GM10266 (cell line): ENCODE data around the gene EPAS1.

Experiments used
- DNase-seq: peaks from one replicate; pipeline ENCODE4 v3.0.0; 2012; ENCODE audit errors: extremely low spot score
- CTCF ChIP-seq: IDR thresholded peaks from 2 replicates; pipeline ENCODE4 v1.5.1; 2012; ENCODE audit warnings: mild to moderate bottlenecking, low read depth; ENCODE audit not compliant: control insufficient read depth, insufficient read depth; ENCODE audit errors: missing control alignments

EPAS1 gene

DNA sequence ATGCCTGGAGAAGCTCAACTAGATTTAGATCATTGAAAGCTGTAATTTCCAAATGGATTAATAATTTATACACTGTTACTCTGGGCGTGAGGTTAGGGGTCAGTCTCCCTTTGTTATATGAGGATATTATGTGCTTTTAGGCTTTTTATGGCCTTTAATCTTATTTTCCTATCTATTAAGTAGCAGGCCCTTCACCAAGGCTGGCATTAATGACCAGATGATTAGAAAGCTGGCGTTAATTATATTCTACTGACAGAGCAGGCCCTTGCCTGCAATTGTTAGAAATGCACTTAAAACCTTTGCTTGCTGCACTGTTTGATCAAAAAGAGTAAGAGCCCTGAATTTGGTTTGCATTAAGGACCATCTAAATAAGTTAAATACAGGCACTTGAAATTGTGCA is 75.3 kb downstream of the EPAS1 start:
- DNase-seq, result no peak
- TF ChIP-seq CTCF, result no peak

GRCh38 chr2:46373238-46373637 is 76.0 kb downstream of the EPAS1 start:
- no peak for TF ChIP-seq CTCF
- no peak for DNase-seq

DNA sequence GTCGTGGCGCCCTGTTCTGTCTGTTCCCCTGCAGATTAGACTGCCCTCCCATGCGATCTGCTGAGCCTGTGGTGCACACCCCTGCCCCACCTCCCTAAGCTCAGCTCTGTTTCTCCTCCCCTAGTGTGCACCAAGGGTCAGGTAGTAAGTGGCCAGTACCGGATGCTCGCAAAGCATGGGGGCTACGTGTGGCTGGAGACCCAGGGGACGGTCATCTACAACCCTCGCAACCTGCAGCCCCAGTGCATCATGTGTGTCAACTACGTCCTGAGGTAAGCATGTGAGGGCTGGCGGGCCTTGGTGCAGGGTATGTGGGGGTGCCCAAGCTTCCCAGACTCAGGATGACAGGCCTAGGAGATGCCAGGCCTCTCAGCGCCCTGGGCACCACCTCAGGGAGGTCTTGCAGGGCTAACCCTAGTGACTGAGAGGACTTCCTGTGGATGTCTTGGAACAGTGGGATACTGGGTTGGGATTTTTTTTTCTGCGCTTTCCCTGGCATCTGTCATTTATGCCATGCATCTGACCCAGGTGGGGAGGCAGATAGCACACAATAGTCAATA is 78.4 kb downstream of the EPAS1 start:
- TF ChIP-seq CTCF, result no peak

DNA sequence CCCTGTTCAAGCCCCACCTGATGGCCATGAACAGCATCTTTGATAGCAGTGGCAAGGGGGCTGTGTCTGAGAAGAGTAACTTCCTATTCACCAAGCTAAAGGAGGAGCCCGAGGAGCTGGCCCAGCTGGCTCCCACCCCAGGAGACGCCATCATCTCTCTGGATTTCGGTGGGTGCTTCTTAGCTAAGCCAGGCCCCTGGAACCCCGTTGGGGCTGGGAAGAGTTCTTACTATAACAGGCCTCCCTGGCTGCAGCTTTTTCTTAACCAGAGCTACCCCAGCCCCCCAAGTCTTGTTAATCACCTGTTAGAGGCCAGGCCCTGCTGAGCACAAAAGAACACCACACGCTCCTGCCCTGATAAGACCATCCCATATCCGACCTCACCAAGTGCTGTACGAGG is 79.4 kb downstream of the EPAS1 start:
- no peak for DNase-seq
- TF ChIP-seq CTCF, result no peak

More for the DNA sequence above, 78.4 kb downstream of the EPAS1 start:
- DNase-seq, result no peak

DNA sequence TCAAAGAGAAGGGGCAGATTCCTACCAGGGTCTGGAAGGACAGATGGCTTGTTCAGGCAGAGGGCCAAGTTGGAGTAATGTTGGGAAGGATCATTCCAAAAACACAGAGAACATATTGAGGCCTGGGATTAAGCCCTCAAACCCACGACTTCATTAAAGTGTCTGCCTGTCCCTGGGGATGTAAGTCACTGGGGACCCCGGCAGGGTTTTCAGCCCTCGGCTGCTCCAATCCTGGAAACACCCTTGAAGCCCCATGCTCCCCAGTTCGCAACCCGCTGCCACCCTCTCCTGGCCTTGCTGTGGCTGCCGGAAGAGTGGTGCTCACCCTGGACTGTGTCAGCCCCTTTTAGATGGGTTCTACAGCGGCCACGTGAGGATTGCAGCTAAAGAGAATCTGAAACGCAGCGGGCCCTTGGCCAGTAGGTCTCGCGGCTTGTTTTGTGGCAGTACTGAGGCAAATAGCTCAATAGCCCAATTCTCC is 79.9 kb downstream of the EPAS1 start:
- DNase-seq, result no peak
- no peak for TF ChIP-seq CTCF

DNA sequence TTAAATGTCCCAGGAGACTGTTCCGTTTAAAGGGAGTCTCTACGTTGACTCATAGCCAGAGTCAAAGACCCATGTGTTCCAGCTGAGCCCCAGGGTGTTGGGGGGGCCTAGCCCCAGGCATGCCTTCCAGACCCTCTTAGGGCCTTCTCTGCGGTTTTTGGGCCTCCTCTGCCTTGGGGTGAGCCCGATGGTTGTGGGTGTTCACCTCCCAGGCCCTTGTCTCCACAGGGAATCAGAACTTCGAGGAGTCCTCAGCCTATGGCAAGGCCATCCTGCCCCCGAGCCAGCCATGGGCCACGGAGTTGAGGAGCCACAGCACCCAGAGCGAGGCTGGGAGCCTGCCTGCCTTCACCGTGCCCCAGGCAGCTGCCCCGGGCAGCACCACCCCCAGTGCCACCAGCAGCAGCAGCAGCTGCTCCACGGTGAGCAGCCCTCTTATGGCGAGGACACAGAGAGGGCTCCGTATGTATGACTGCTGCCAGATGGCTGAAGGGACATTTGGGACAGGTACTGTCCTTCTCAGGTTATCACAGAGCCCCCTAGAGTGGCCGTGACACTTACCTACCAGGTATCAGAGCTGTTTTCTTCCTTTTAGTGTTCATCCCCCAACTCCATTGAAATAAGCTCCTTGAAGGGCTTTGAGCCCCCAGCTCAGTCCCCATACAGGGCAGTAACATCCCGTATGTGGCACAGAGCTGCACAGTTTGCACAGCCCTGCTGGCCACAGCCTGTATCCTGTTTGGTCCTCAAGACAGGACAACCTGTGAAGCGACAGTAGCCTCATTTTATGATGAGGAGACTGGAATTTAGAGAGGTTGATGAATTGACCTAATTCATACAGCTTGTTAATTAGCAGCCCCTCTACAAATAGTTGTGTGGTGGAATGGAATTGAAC is 80.7 kb downstream of the EPAS1 start:
- no peak for TF ChIP-seq CTCF
- no peak for DNase-seq

GRCh38 chr2:46378616-46379015 is 81.4 kb downstream of the EPAS1 start:
- DNase-seq, result no peak
- no peak for TF ChIP-seq CTCF
